Measurements from ENCODE around the gene POFUT2.

POFUT2 gene

DNA sequence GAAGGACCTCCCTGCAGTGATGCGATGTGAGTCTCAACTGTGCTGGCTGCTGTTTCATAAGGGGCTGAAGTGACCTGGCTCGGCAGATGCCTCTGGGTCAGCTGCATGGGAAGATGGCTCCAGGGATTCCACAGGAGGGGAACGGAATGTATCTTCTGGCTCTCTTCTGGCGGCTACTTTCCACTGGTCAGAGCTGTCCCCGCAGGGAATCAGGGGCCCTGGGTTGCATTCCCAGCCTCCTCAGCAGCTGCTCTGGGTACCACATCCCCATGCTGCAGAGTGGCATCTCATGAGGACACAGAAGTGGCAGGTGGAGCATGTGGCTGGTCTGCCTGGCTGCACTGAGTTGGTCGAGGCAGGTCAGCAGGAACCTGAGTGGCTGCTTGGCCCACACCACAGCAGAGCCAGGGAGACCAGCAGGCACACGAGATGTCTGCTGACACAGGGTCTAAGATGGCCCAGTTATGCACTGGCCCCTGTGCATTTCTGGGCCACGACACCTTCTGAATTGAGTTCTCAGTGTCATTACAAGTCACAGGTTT, 42.8 kb downstream of the POFUT2 start:
- TF ChIP-seq, protein P1, sequence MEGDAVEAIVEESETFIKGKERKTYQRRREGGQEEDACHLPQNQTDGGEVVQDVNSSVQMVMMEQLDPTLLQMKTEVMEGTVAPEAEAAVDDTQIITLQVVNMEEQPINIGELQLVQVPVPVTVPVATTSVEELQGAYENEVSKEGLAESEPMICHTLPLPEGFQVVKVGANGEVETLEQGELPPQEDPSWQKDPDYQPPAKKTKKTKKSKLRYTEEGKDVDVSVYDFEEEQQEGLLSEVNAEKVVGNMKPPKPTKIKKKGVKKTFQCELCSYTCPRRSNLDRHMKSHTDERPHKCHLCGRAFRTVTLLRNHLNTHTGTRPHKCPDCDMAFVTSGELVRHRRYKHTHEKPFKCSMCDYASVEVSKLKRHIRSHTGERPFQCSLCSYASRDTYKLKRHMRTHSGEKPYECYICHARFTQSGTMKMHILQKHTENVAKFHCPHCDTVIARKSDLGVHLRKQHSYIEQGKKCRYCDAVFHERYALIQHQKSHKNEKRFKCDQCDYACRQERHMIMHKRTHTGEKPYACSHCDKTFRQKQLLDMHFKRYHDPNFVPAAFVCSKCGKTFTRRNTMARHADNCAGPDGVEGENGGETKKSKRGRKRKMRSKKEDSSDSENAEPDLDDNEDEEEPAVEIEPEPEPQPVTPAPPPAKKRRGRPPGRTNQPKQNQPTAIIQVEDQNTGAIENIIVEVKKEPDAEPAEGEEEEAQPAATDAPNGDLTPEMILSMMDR (IDR thresholded peaks at IDR 0.05; ENCODE audit: insufficient read depth, low read depth, low read length, missing control alignments), result no peak
- H3K4me3 ChIP-seq (ENCODE audit: low read depth, low read length), result no peak overlapping the region
- DNase-seq (ENCODE audit: low read depth), result no peak

DNA sequence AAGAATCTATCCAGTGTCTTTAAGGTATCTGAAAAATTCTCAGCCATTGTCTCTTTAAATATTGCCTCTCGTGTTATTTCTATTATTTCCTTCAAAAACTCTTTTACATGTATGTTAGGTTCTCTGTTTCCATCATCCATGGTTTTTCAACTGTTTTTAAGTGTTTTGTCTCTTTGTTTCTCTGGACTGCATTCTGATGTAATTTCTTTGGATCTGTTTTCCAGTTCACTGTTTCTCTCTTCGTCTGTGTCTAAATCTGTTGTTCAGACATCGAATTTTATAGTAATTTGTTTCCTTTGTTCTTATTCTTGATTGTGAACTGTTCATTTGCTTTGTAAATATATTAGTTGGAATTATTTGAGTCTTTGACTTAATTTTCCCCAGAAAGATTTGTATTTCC, 44.1 kb downstream of the POFUT2 start:
- no peak overlapping the region for H3K4me3 ChIP-seq (ENCODE audit: low read depth, low read length)
- no peak for DNase-seq (ENCODE audit: low read depth)
- TF ChIP-seq, protein P1 (IDR thresholded peaks at IDR 0.05; ENCODE audit: insufficient read depth, low read depth, low read length, missing control alignments), result no peak

DNA sequence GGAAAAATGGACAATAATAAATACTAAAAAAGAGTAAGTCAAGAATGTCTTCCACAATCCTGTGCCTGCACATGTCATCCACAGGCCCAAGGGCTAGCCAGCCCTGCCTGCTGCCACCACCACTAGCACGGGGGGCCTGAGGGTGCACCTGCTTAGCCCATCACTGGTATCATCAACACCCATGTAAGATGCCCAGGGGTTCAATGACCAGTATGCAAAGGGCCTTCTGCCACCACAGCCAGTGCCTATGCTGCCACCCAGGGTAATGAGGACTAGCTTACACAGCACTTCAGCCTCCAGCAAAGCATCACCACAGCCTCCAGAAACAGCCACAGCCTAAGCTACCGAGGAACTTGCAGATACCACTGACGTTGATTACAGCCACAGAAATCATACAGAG, 46.3 kb downstream of the POFUT2 start:
- TF ChIP-seq, protein P1 (IDR thresholded peaks at IDR 0.05; ENCODE audit: insufficient read depth, low read depth, low read length, missing control alignments), result no peak
- DNase-seq (ENCODE audit: low read depth), result no peak
- H3K4me3 ChIP-seq (ENCODE audit: low read depth, low read length), result no peak overlapping the region

DNA sequence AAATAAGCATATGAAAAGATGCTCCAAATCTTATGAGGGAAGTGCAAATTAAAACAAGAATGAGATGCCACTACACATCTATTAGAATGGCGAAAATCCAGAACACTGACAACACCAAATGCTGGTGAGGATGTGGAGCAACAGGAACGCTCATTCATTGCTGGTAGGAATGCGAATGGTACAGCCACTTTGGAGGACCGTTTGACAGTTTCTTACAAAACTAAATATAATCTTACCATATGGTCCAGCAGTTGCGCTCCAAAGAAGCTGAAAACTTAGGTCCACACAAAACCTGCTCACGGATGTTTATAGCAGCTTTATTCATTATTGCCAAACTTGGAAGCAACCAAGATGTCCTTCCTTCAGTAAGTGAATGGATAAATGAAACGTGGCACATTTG, 50.3 kb downstream of the POFUT2 start:
- no peak overlapping the region for H3K4me3 ChIP-seq (ENCODE audit: low read depth, low read length)
- TF ChIP-seq, protein P1 (IDR thresholded peaks at IDR 0.05; ENCODE audit: insufficient read depth, low read depth, low read length, missing control alignments), result no peak
- DNase-seq (ENCODE audit: low read depth), result no peak

DNA sequence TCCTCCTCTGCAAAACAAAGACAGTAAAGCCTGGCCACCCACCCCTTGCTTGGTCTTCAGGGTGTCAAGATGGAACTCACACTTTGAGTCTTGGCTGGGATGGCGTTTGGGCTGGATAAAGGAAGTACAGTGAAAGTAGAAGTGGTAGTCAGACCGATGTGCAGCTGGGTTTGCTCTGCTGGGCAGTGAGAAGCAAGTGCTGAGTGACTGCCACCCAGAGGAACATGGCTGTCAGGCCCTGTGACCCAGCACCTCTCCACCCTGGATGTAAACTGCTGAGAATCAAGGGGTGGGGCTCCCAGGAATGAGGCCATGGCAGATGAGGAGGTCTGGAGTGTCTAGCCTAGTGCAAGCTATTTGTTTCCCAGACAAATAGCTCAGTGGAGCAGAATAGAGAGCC, 51.2 kb downstream of the POFUT2 start:
- peak; percentile 12 for DNase-seq (ENCODE audit: low read depth)
- TF ChIP-seq, protein P1 (IDR thresholded peaks at IDR 0.05; ENCODE audit: insufficient read depth, low read depth, low read length, missing control alignments), result peak; percentile 12
- no peak overlapping the region for H3K4me3 ChIP-seq (ENCODE audit: low read depth, low read length)

DNA sequence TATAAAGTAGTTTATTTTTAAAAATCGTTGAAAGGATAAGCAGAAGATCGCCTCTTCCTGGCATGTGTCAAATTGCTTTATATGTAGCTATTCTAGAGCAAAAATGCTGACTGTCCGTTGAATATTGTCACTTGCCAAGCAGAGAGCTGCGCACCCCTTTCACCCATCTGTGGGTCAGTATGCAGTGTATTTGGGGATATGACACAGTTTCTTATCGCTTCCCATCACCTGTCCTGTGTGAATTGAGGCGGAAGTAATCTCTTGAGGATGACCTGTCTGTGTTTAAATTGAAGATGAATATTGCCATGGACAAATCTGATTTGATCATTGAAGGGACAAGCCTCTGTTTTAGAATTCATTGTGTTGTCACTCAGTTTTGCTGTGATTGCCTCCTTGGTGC, 52.2 kb downstream of the POFUT2 start:
- no peak for DNase-seq (ENCODE audit: low read depth)
- TF ChIP-seq, protein P1 (IDR thresholded peaks at IDR 0.05; ENCODE audit: insufficient read depth, low read depth, low read length, missing control alignments), result no peak
- no peak overlapping the region for H3K4me3 ChIP-seq (ENCODE audit: low read depth, low read length)

DNA sequence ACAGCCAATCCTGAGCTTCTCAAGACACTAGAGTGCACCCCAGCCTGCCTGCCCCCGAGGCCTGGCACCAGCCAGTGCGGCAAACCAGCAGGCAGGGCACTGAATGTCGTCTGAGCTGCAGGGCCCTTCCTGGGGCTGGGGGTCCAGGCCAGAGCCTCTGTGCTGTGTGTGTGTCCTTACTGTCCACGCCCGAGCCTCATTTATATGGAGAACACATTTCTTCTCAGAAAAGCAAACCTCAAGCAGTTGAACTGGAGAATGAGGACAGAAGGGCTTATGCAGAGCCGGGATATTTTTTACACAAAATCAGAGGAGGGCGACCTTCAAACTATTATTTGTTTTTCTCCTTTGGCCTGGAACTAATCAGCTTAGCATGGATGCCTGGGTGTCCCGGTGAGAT, 52.7 kb downstream of the POFUT2 start:
- no peak for DNase-seq (ENCODE audit: low read depth)
- TF ChIP-seq, protein P1 (IDR thresholded peaks at IDR 0.05; ENCODE audit: insufficient read depth, low read depth, low read length, missing control alignments), result no peak
- no peak overlapping the region for H3K4me3 ChIP-seq (ENCODE audit: low read depth, low read length)
